ENCODE measurements around the gene BLMH. TPM values are rescaled to one million over a fixed set of nuclear protein-coding genes. Genes with fewer than 3 reads are reported as not detected.

BLMH gene
- total RNA-seq, 3 donors from 2014 or later = 20.5 to 29.4 (median 21.3) TPM

- H3K9me3 ChIP-seq = no peaks in the 10 kb centered on the region
- H3K4me1 ChIP-seq = no peaks in the 10 kb centered on the region
- no peaks in the 10 kb centered on the region for H3K27me3 ChIP-seq
- peaks cover 6% of the 10 kb centered on the region for H3K36me3 ChIP-seq
- no peak for DNase-seq (ENCODE audit: low spot score in 2 of 2)
- no peak overlapping the region for H3K27ac ChIP-seq
- TF ChIP-seq POLR2AphosphoS5 (IDR thresholded peaks at IDR 0.05) (no peak), POLR2A (IDR thresholded peaks at IDR 0.05) (no peak), CTCF (IDR thresholded peaks at IDR 0.05) (no peak)
- H3K4me3 ChIP-seq = no peak overlapping the region
- intact Hi-C loops (cut with DNase I; ENCODE audit: low total_unique reads) = no loop called here
These were observed 20.6 kb downstream of the BLMH start for GRCh38 chr17:30271102-30271501.

GRCh38 chr17:30267625-30268024 is 24.1 kb downstream of the BLMH start:
- Histone ChIP-seq H3K36me3 (no peaks in the 10 kb centered on the region), H3K4me1 (no peaks in the 10 kb centered on the region), H3K9me3 (no peaks in the 10 kb centered on the region), H3K4me3 (no peak overlapping the region), H3K27me3 (no peaks in the 10 kb centered on the region), H3K27ac (no peak overlapping the region)
- DNase-seq (ENCODE audit: low spot score in 2 of 2) = no peak
- TF ChIP-seq CTCF (IDR thresholded peaks at IDR 0.05) (no peak), POLR2AphosphoS5 (IDR thresholded peaks at IDR 0.05) (no peak), POLR2A (IDR thresholded peaks at IDR 0.05) (no peak)
- intact Hi-C loops (cut with DNase I; ENCODE audit: low total_unique reads) = no loop called here

DNA sequence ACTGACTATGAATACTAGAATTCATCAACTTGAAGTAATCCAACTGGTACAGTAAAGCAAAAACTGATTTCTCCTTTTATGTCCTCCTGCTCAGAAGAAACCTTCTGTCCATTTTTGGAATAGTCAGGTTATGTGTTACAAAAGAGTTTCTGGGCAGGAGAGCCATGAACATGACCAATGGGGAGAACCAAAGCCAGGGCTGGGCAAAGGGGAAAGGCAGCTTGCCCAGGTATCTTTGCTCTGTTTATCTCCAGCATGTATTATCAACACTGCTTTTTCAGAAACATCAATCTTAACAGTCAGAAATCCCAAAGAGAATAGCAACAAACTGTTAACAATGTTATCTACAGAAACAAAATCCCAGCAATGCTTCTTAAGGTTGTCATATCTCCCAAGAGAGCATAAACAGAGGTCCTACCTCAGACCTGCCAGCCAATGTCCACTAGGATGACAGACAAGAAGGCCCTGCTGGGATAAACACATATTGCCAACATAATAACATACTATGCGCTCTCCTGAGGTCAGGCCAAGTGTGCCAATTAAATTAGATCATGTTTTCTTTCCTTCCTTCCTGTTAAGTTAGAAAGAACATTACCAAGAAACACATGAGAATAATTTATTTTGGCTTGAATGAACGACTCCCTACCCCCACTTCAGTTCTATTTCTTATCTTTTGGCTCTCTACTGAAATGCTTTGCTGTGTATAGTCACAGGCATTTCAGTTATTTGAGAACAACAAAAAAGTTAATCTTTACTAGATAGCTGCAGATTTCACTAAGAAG is 28.0 kb downstream of the BLMH start:
- no peak for DNase-seq (ENCODE audit: low spot score in 2 of 2)
- Histone ChIP-seq H3K4me1 (no peaks in the 10 kb centered on the region), H3K36me3 (no peaks in the 10 kb centered on the region), H3K4me3 (no peak overlapping the region), H3K27ac (peak overlapping the region in 1 of 2 donors; percentile 6), H3K9me3 (no peaks in the 10 kb centered on the region), H3K27me3 (no peaks in the 10 kb centered on the region)
- no peak for TF ChIP-seq POLR2AphosphoS5 (IDR thresholded peaks at IDR 0.05)
- no peak for TF ChIP-seq POLR2A (IDR thresholded peaks at IDR 0.05)
- TF ChIP-seq CTCF (IDR thresholded peaks at IDR 0.05) = no peak
- intact Hi-C loops (cut with DNase I; ENCODE audit: low total_unique reads) = no loop called here

- Histone ChIP-seq H3K9me3 (no peaks in the 10 kb centered on the region), H3K27me3 (no peaks in the 10 kb centered on the region), H3K36me3 (no peaks in the 10 kb centered on the region), H3K4me1 (no peaks in the 10 kb centered on the region), H3K27ac (no peak overlapping the region), H3K4me3 (no peak overlapping the region)
- no peak for TF ChIP-seq POLR2A (IDR thresholded peaks at IDR 0.05)
- intact Hi-C loops (cut with DNase I; ENCODE audit: low total_unique reads) = no loop called here
- DNase-seq (ENCODE audit: low spot score in 2 of 2) = no peak
These were observed 34.8 kb downstream of the BLMH start for GRCh38 chr17:30256756-30257506.

GRCh38 chr17:30254150-30254549 is 37.6 kb downstream of the BLMH start:
- Histone ChIP-seq H3K27ac (no peak overlapping the region), H3K36me3 (no peaks in the 10 kb centered on the region), H3K4me3 (no peak overlapping the region), H3K4me1 (no peaks in the 10 kb centered on the region), H3K9me3 (no peaks in the 10 kb centered on the region), H3K27me3 (no peaks in the 10 kb centered on the region)
- intact Hi-C loops (cut with DNase I; ENCODE audit: low total_unique reads) = no loop called here
- TF ChIP-seq CTCF (IDR thresholded peaks at IDR 0.05) (no peak), POLR2AphosphoS5 (IDR thresholded peaks at IDR 0.05) (no peak), POLR2A (IDR thresholded peaks at IDR 0.05) (no peak)
- DNase-seq (ENCODE audit: low spot score in 2 of 2) = no peak
